Neutrophil (primary cell): ENCODE data around the gene SERPINA4.

Source experiments
- H3K27ac ChIP-seq: fragments of 200-600 bp; sonication (generic); 2 replicates; pipeline ENCODE4 v1.5.1; 2016; ENCODE audit warnings: mild to moderate bottlenecking, moderate library complexity
- H3K27me3 ChIP-seq: fragments of 200-600 bp; sonication (generic); 2 replicates; pipeline ENCODE4 v1.6.0; 2016; ENCODE audit warnings: mild to moderate bottlenecking
- H3K36me3 ChIP-seq: fragments of 200-600 bp; sonication (generic); 2 replicates; pipeline ENCODE4 v1.5.1; 2017
- H3K4me1 ChIP-seq, 2 experiments: fragments of 200-600 bp in 1 of 2; sonication (generic) in 1 of 2; 1 replicate in 1 of 2; 2 replicates in 1 of 2; pipeline versions ENCODE4 v1.5.1 to v1.6.1; 2013 to 2016; ENCODE audit warnings: low read depth in 1 of 2, low read length in 1 of 2, mild to moderate bottlenecking in 1 of 2, moderate library complexity in 1 of 2; ENCODE audit not compliant: control insufficient read depth in 1 of 2, insufficient read depth in 1 of 2
- H3K4me3 ChIP-seq, 2 experiments: fragments of 200-600 bp in 1 of 2; sonication (generic) in 1 of 2; 1 replicate in 1 of 2; 2 replicates in 1 of 2; pipeline ENCODE4 v1.5.1; 2013 to 2016; ENCODE audit warnings: low read depth in 1 of 2, low read length in 1 of 2, mild to moderate bottlenecking in 1 of 2, moderate library complexity in 1 of 2
- H3K9me3 ChIP-seq: fragments of 200-600 bp; sonication (generic); 2 replicates; pipeline ENCODE4 v1.5.1; 2016
- CTCF ChIP-seq: fragments of 200-600 bp; sonication (generic); IDR thresholded peaks from 2 replicates; pipeline ENCODE4 v1.5.1; 2016; ENCODE audit warnings: antibody characterized with exemption

The SERPINA4 gene

GRCh38 chr14:94613720-94614644 is 52.7 kb downstream of the SERPINA4 start:
- Histone ChIP-seq H3K36me3 (no peaks in the 10 kb centered on the region), H3K9me3 (no peaks in the 10 kb centered on the region), H3K4me1 (no peaks in the 10 kb centered on the region), H3K27ac (no peak overlapping the region), H3K27me3 (no peaks in the 10 kb centered on the region), H3K4me3 (no peak overlapping the region)
- no peak for TF ChIP-seq CTCF

- Histone ChIP-seq H3K36me3 (no peaks in the 10 kb centered on the region), H3K4me3 (no peak overlapping the region), H3K4me1 (no peaks in the 10 kb centered on the region), H3K27ac (no peak overlapping the region), H3K9me3 (no peaks in the 10 kb centered on the region), H3K27me3 (no peaks in the 10 kb centered on the region)
- no peak for TF ChIP-seq CTCF
Observed at GRCh38 chr14:94614802-94615201, 53.6 kb downstream of the SERPINA4 start.

GRCh38 chr14:94615254-94615653 is 54.0 kb downstream of the SERPINA4 start:
- Histone ChIP-seq H3K27ac (no peak overlapping the region), H3K36me3 (no peaks in the 10 kb centered on the region), H3K9me3 (no peaks in the 10 kb centered on the region), H3K4me3 (no peak overlapping the region), H3K4me1 (no peaks in the 10 kb centered on the region), H3K27me3 (no peaks in the 10 kb centered on the region)
- TF ChIP-seq CTCF, result no peak

GRCh38 chr14:94615823-94616570 is 54.8 kb downstream of the SERPINA4 start:
- H3K4me3 ChIP-seq, result no peak overlapping the region
- no peaks in the 10 kb centered on the region for H3K9me3 ChIP-seq
- no peak for TF ChIP-seq CTCF
- no peaks in the 10 kb centered on the region for H3K4me1 ChIP-seq
- no peaks in the 10 kb centered on the region for H3K27me3 ChIP-seq
- H3K27ac ChIP-seq, result no peak overlapping the region
- H3K36me3 ChIP-seq, result no peaks in the 10 kb centered on the region

GRCh38 chr14:94617366-94617941 is 56.2 kb downstream of the SERPINA4 start:
- Histone ChIP-seq H3K9me3 (no peaks in the 10 kb centered on the region), H3K4me1 (no peaks in the 10 kb centered on the region), H3K36me3 (no peaks in the 10 kb centered on the region), H3K4me3 (no peak overlapping the region), H3K27me3 (no peaks in the 10 kb centered on the region), H3K27ac (no peak overlapping the region)
- TF ChIP-seq CTCF, result no peak
